ENCODE measurements around the gene SUGCT. TPM values are rescaled to one million over a fixed set of nuclear protein-coding genes. Genes with fewer than 3 reads are reported as not detected.

The SUGCT gene
- total RNA-seq, 1 experiment from 2014 or later = 1.6 TPM

GRCh38 chr7:40760293-40760964 lies 625.6 kb downstream of the SUGCT start:
- no peaks in the 10 kb centered on the region for H3K9me3 Mint-ChIP-seq (ENCODE audit: low read depth, unreplicated experiment)
- no peaks in the 10 kb centered on the region for H3K36me3 Mint-ChIP-seq (ENCODE audit: insufficient read depth, unreplicated experiment)
- BruUV-seq (replicated peaks) = no TSS peak
- TF ChIP-seq CTCF (IDR thresholded peaks at IDR 0.05; ENCODE audit: unreplicated experiment) = no peak
- CTCF ChIA-PET = interaction anchor here (0.8 kb wide), 1 partner anchor 944 kb away, joined by 3 read pairs; no protein-coding TSS in a partner anchor
- no peaks in the 10 kb centered on the region for H3K27me3 Mint-ChIP-seq (ENCODE audit: unreplicated experiment)
- intact Hi-C loops (cut with micrococcal nuclease; ENCODE audit: unreplicated experiment) = loop anchor here (5.0 kb wide), 1 partner anchor 942 kb away; the partner anchor contains the start of gene INHBA
- H3K27ac Mint-ChIP-seq (ENCODE audit: unreplicated experiment) = no peak overlapping the region
- no peak overlapping the region for H3K4me3 Mint-ChIP-seq (ENCODE audit: low read depth, unreplicated experiment)
- H3K4me1 Mint-ChIP-seq (ENCODE audit: low read depth, unreplicated experiment) = peaks cover 8% of the 10 kb centered on the region
- no peak for DNase-seq

- no peak for DNase-seq
- H3K27ac Mint-ChIP-seq (ENCODE audit: unreplicated experiment) = no peak overlapping the region
- intact Hi-C loops (cut with micrococcal nuclease; ENCODE audit: unreplicated experiment) = loop anchor here (5.0 kb wide), 1 partner anchor 941 kb away; the partner anchor contains the start of gene INHBA
- H3K4me3 Mint-ChIP-seq (ENCODE audit: low read depth, unreplicated experiment) = no peak overlapping the region
- BruUV-seq (replicated peaks) = no TSS peak
- CTCF ChIA-PET = interaction anchor here (0.8 kb wide), 1 partner anchor 944 kb away, joined by 3 read pairs; no protein-coding TSS in a partner anchor
- H3K4me1 Mint-ChIP-seq (ENCODE audit: low read depth, unreplicated experiment) = peaks cover 8% of the 10 kb centered on the region
- no peak for TF ChIP-seq CTCF (IDR thresholded peaks at IDR 0.05; ENCODE audit: unreplicated experiment)
- H3K36me3 Mint-ChIP-seq (ENCODE audit: insufficient read depth, unreplicated experiment) = no peaks in the 10 kb centered on the region
- no peaks in the 10 kb centered on the region for H3K9me3 Mint-ChIP-seq (ENCODE audit: low read depth, unreplicated experiment)
- H3K27me3 Mint-ChIP-seq (ENCODE audit: unreplicated experiment) = no peaks in the 10 kb centered on the region
Observed at GRCh38 chr7:40760987-40761386, 626.2 kb downstream of the SUGCT start.

- TF ChIP-seq CTCF (IDR thresholded peaks at IDR 0.05; ENCODE audit: unreplicated experiment) = no peak
- Mint-ChIP-seq H3K4me1 (ENCODE audit: low read depth, unreplicated experiment) (peaks cover 8% of the 10 kb centered on the region), H3K9me3 (ENCODE audit: low read depth, unreplicated experiment) (no peaks in the 10 kb centered on the region), H3K27ac (ENCODE audit: unreplicated experiment) (no peak overlapping the region), H3K4me3 (ENCODE audit: low read depth, unreplicated experiment) (no peak overlapping the region), H3K36me3 (ENCODE audit: insufficient read depth, unreplicated experiment) (no peaks in the 10 kb centered on the region), H3K27me3 (ENCODE audit: unreplicated experiment) (no peaks in the 10 kb centered on the region)
- BruUV-seq (replicated peaks) = no TSS peak
- CTCF ChIA-PET = interaction anchor here (0.7 kb wide), 1 partner anchor 82 kb away, joined by 3 read pairs; no protein-coding TSS in a partner anchor
- intact Hi-C loops (cut with micrococcal nuclease; ENCODE audit: unreplicated experiment) = loop anchor here (5.0 kb wide), 1 partner anchor 940 kb away; the partner anchor contains the start of gene INHBA
- DNase-seq = no peak
Observed at GRCh38 chr7:40761762-40762560, 627.2 kb downstream of the SUGCT start.

GRCh38 chr7:40763319-40764287 lies 628.8 kb downstream of the SUGCT start:
- peaks cover 8% of the 10 kb centered on the region for H3K4me1 Mint-ChIP-seq (ENCODE audit: low read depth, unreplicated experiment)
- intact Hi-C loops (cut with micrococcal nuclease; ENCODE audit: unreplicated experiment) = loop anchor here (5.0 kb wide), 1 partner anchor 939 kb away; the partner anchor contains the start of gene INHBA
- CTCF ChIA-PET = interaction anchor here (0.7 kb wide), 1 partner anchor 155 kb away, joined by 3 read pairs; no protein-coding TSS in a partner anchor
- DNase-seq = no peak
- H3K27me3 Mint-ChIP-seq (ENCODE audit: unreplicated experiment) = no peaks in the 10 kb centered on the region
- H3K27ac Mint-ChIP-seq (ENCODE audit: unreplicated experiment) = no peak overlapping the region
- no peak overlapping the region for H3K4me3 Mint-ChIP-seq (ENCODE audit: low read depth, unreplicated experiment)
- no peak for TF ChIP-seq CTCF (IDR thresholded peaks at IDR 0.05; ENCODE audit: unreplicated experiment)
- H3K36me3 Mint-ChIP-seq (ENCODE audit: insufficient read depth, unreplicated experiment) = no peaks in the 10 kb centered on the region
- no peaks in the 10 kb centered on the region for H3K9me3 Mint-ChIP-seq (ENCODE audit: low read depth, unreplicated experiment)
- BruUV-seq (replicated peaks) = no TSS peak

Measured in Calu3 (cell line).